OCI-LY1 (cell line): ENCODE results near the gene VGLL4.

Experiments used
- CTCF ChIP-seq: fragments of 200-600 bp; sonication (generic), shearing (Covaris generic); IDR thresholded peaks from 2 replicates; pipeline ENCODE4 v1.5.1; 2017; ENCODE audit warnings: mild to moderate bottlenecking, antibody characterized with exemption, low read length, moderate library complexity, mixed read lengths
- EZH2 ChIP-seq: fragments of 200-600 bp; sonication (generic), shearing (Covaris generic); IDR thresholded peaks from 2 replicates; pipeline ENCODE4 v1.8.0; 2017; ENCODE audit warnings: borderline replicate concordance, mixed run types, mild to moderate bottlenecking, antibody characterized with exemption, low read length, moderate library complexity, mixed read lengths

- TF ChIP-seq CTCF (no peak), EZH2 (no peak)
Measured at GRCh38 chr3:11665331-11665730, 21.6 kb upstream of the VGLL4 start.
